ENCODE data around the gene FBXL7. TPM values are rescaled to one million over a fixed set of nuclear protein-coding genes. Genes with fewer than 3 reads are reported as not detected.

Gene FBXL7
- total and polyA plus RNA-seq, 2 experiments from 2014 or later = 4.5 to 15.2 TPM

- Mint-ChIP-seq H3K4me1 (peaks cover 15% of the 10 kb centered on the region; the same call in 2 of the 3 replicates), H3K9me3 (peaks cover 11% of the 10 kb centered on the region; the same call in 1 of the 3 replicates), H3K36me3 (ENCODE audit: low read depth) (peaks cover 9% of the 10 kb centered on the region; the same call in 2 of the 3 replicates), H3K27ac (no peak overlapping the region; the same call in 1 of the 2 replicates), H3K27me3 (ENCODE audit: insufficient read depth, low read depth, poor library complexity) (no peaks in the 10 kb centered on the region), H3K4me3 (no peak overlapping the region)
- no peaks in the 10 kb centered on the region for H3F3A ChIP-seq (replicated peaks; ENCODE audit: low read depth)
- H3K27ac ChIP-seq (ENCODE audit: low read depth) = no peak overlapping the region
- no peak overlapping the region for H3K4me3 ChIP-seq
- 0 out of 2 replicates have a peak, but pooled peaks cover 9% of the 10 kb centered on the region for H3K79me2 ChIP-seq (replicated peaks; ENCODE audit: insufficient read depth)
- ATAC-seq (no peak), DNase-seq (ENCODE audit: low spot score) (no peak)
- no peaks in the 10 kb centered on the region for H3K36me3 ChIP-seq (ENCODE audit: insufficient read depth)
- H4K20me1 ChIP-seq (replicated peaks; ENCODE audit: insufficient read depth) = no peaks in the 10 kb centered on the region
- TF ChIP-seq JUNB (IDR thresholded peaks at IDR 0.05; ENCODE audit: unreplicated experiment) = no peak
- TF ChIP-seq EZH2 (IDR thresholded peaks at IDR 0.05; ENCODE audit: low read depth, unreplicated experiment) = no peak
- TF ChIP-seq ZNF114 (CRISPR knock-in tag; IDR thresholded peaks at IDR 0.05) = no peak
- TF ChIP-seq, protein P1, sequence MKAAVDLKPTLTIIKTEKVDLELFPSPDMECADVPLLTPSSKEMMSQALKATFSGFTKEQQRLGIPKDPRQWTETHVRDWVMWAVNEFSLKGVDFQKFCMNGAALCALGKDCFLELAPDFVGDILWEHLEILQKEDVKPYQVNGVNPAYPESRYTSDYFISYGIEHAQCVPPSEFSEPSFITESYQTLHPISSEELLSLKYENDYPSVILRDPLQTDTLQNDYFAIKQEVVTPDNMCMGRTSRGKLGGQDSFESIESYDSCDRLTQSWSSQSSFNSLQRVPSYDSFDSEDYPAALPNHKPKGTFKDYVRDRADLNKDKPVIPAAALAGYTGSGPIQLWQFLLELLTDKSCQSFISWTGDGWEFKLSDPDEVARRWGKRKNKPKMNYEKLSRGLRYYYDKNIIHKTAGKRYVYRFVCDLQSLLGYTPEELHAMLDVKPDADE (IDR thresholded peaks at IDR 0.05) = no peak
- TF ChIP-seq, protein P2, sequence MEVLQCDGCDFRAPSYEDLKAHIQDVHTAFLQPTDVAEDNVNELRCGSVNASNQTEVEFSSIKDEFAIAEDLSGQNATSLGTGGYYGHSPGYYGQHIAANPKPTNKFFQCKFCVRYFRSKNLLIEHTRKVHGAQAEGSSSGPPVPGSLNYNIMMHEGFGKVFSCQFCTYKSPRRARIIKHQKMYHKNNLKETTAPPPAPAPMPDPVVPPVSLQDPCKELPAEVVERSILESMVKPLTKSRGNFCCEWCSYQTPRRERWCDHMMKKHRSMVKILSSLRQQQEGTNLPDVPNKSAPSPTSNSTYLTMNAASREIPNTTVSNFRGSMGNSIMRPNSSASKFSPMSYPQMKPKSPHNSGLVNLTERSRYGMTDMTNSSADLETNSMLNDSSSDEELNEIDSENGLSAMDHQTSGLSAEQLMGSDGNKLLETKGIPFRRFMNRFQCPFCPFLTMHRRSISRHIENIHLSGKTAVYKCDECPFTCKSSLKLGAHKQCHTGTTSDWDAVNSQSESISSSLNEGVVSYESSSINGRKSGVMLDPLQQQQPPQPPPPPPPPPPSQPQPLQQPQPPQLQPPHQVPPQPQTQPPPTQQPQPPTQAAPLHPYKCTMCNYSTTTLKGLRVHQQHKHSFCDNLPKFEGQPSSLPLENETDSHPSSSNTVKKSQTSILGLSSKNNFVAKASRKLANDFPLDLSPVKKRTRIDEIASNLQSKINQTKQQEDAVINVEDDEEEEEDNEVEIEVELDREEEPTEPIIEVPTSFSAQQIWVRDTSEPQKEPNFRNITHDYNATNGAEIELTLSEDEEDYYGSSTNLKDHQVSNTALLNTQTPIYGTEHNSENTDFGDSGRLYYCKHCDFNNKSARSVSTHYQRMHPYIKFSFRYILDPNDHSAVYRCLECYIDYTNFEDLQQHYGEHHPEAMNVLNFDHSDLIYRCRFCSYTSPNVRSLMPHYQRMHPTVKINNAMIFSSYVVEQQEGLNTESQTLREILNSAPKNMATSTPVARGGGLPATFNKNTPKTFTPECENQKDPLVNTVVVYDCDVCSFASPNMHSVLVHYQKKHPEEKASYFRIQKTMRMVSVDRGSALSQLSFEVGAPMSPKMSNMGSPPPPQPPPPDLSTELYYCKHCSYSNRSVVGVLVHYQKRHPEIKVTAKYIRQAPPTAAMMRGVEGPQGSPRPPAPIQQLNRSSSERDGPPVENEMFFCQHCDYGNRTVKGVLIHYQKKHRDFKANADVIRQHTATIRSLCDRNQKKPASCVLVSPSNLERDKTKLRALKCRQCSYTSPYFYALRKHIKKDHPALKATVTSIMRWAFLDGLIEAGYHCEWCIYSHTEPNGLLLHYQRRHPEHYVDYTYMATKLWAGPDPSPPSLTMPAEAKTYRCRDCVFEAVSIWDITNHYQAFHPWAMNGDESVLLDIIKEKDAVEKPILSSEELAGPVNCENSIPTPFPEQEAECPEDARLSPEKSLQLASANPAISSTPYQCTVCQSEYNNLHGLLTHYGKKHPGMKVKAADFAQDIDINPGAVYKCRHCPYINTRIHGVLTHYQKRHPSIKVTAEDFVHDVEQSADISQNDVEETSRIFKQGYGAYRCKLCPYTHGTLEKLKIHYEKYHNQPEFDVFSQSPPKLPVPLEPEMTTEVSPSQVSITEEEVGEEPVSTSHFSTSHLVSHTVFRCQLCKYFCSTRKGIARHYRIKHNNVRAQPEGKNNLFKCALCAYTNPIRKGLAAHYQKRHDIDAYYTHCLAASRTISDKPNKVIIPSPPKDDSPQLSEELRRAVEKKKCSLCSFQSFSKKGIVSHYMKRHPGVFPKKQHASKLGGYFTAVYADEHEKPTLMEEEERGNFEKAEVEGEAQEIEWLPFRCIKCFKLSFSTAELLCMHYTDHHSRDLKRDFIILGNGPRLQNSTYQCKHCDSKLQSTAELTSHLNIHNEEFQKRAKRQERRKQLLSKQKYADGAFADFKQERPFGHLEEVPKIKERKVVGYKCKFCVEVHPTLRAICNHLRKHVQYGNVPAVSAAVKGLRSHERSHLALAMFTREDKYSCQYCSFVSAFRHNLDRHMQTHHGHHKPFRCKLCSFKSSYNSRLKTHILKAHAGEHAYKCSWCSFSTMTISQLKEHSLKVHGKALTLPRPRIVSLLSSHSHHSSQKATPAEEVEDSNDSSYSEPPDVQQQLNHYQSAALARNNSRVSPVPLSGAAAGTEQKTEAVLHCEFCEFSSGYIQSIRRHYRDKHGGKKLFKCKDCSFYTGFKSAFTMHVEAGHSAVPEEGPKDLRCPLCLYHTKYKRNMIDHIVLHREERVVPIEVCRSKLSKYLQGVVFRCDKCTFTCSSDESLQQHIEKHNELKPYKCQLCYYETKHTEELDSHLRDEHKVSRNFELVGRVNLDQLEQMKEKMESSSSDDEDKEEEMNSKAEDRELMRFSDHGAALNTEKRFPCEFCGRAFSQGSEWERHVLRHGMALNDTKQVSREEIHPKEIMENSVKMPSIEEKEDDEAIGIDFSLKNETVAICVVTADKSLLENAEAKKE (CRISPR knock-in tag; IDR thresholded peaks at IDR 0.05) = no peak
- no peak for TF ChIP-seq CTCF (conservative IDR thresholded peaks at IDR 0.05; ENCODE audit: low read depth in 2 of 2)
- TF ChIP-seq STAT1 (IDR thresholded peaks at IDR 0.05; ENCODE audit: unreplicated experiment) = no peak
- TF ChIP-seq ZNF331 (CRISPR knock-in tag; IDR thresholded peaks at IDR 0.05; ENCODE audit: low read depth) = no peak
- H3K4me2 ChIP-seq = no peak overlapping the region
- no peaks in the 10 kb centered on the region for H3K9me2 ChIP-seq (ENCODE audit: insufficient read depth)
- H2AFZ ChIP-seq = no peak overlapping the region
- no peaks in the 10 kb centered on the region for H3K27me3 ChIP-seq (ENCODE audit: insufficient read depth)
- peaks cover 14% of the 10 kb centered on the region for H3K4me1 ChIP-seq (ENCODE audit: insufficient read depth)
These were observed 154.8 kb downstream of the FBXL7 start for GRCh38 chr5:15654779-15655178.
